Ishikawa (cell line): ENCODE data around the gene SHMT2.

Source experiments
- CEBPB ChIP-seq: IDR thresholded peaks from 2 replicates; pipeline ENCODE4 v1.6.1; 2012
- CREB1 ChIP-seq: IDR thresholded peaks from 2 replicates; pipeline ENCODE4 v1.6.1; 2012; ENCODE audit warnings: low read depth
- EGR1 ChIP-seq: IDR thresholded peaks from 2 replicates; pipeline ENCODE4 v1.6.1; 2012
- NFIC ChIP-seq: IDR thresholded peaks from 2 replicates; pipeline ENCODE4 v1.6.1; 2012
- RAD21 ChIP-seq: IDR thresholded peaks from 2 replicates; pipeline ENCODE4 v1.6.1; 2012; ENCODE audit warnings: low read depth
- TAF1 ChIP-seq: IDR thresholded peaks from 2 replicates; pipeline ENCODE4 v1.6.1; 2012; ENCODE audit warnings: low read depth, mild to moderate bottlenecking
- TEAD4 ChIP-seq: IDR thresholded peaks from 2 replicates; pipeline ENCODE4 v1.6.1; 2012
- ZBTB7A ChIP-seq: IDR thresholded peaks from 2 replicates; pipeline ENCODE4 v1.6.1; 2012; ENCODE audit warnings: low read depth
- TF ChIP-seq, protein P1 (sequence below): IDR thresholded peaks from 2 replicates; pipeline ENCODE4 v1.6.1; 2012

DNA sequence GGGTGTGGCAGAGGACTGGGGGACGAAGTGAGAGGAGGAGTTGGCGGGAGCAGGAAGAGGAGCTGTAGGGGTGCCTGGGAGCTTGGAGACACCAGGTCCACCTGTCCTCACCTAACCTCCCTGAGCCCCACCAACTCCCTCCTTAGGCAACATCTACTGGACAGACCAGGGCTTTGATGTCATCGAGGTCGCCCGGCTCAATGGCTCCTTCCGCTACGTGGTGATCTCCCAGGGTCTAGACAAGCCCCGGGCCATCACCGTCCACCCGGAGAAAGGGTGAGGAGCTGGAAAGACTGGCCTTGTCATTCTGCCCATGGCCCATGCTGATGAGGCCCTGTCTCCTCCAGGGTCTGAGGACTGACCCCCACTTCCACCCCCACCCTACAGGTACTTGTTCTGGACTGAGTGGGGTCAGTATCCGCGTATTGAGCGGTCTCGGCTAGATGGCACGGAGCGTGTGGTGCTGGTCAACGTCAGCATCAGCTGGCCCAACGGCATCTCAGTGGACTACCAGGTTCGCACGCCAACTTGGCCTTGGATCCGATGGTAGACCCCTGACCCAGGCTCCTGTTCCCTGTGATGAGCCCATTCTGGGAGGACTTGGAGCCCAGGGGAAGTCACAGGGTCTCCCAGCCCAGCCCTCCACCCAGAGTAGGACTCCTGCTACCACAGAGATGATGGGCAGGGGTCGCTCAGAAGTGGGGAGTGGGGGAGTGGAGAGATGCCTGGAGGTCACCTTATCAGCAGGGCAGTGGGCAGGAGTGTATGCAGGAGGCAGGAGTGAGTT, 45.4 kb upstream of the SHMT2 start:
- TF ChIP-seq NFIC (no peak), CREB1 (no peak), CEBPB (no peak), TAF1 (no peak), EGR1 (no peak), TEAD4 (no peak), ZBTB7A (no peak), RAD21 (no peak)
- TF ChIP-seq, protein P1, sequence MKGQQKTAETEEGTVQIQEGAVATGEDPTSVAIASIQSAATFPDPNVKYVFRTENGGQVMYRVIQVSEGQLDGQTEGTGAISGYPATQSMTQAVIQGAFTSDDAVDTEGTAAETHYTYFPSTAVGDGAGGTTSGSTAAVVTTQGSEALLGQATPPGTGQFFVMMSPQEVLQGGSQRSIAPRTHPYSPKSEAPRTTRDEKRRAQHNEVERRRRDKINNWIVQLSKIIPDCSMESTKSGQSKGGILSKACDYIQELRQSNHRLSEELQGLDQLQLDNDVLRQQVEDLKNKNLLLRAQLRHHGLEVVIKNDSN, result no peak
